Kidney (tissue), 14 donors: ENCODE results near the gene METTL5. TPM values are rescaled to one million over a fixed set of nuclear protein-coding genes. Genes with fewer than 3 reads are reported as not detected.
"Not testable (repeated sequence)": the region's sequence is repeated elsewhere in the genome, so short reads cannot be mapped to it uniquely, and the experiment has no call there.

ENCODE experiments used
- DNase-seq, 5 donors: peaks; one replicate each; pipeline ENCODE4 v3.0.0-alpha.2; 2013 to 2020
- FAIRE-seq: peaks from 2 replicates; lab custom pipeline; 2012; peaks lifted over from hg19 to GRCh38; lab: Jason Lieb, UNC
- H3K27ac ChIP-seq, 2 donors: one replicate each; pipeline ENCODE4 v1.7.0; 2013; ENCODE audit warnings: low read depth in 2 of 2, low read length in 2 of 2, inconsistent platforms in 1 of 2
- H3K27me3 ChIP-seq: one replicate; pipeline ENCODE4 v1.7.1; 2013; ENCODE audit warnings: low read length, inconsistent platforms; ENCODE audit not compliant: control insufficient read depth, insufficient read depth
- H3K36me3 ChIP-seq, 3 donors: one replicate each; pipeline versions ENCODE4 v1.7.0 to v1.7.1; 2013; ENCODE audit warnings: low read length in 3 of 3, control low read depth in 1 of 3, inconsistent platforms in 1 of 3; ENCODE audit not compliant: insufficient read depth in 3 of 3, control insufficient read depth in 2 of 3
- H3K4me1 ChIP-seq, 3 donors: one replicate each; pipeline versions ENCODE4 v1.7.0 to v1.7.1; 2013; ENCODE audit warnings: low read length in 3 of 3, inconsistent platforms in 1 of 3, low read depth in 1 of 3; ENCODE audit not compliant: control insufficient read depth in 2 of 3, insufficient read depth in 2 of 3
- H3K4me3 ChIP-seq, 3 donors: one replicate each; pipeline versions ENCODE4 v1.7.0 to v1.8.1; 2013; ENCODE audit warnings: low read length in 3 of 3, control low read depth in 1 of 3, inconsistent platforms in 1 of 3
- H3K9ac ChIP-seq, 3 donors: one replicate each; pipeline versions ENCODE4 v1.7.0 to v1.7.1; 2013; ENCODE audit warnings: low read length in 3 of 3, control low read depth in 1 of 3, inconsistent platforms in 1 of 3
- H3K9me3 ChIP-seq, 3 donors: one replicate each; pipeline versions ENCODE4 v1.7.0 to v1.7.1; 2013; ENCODE audit warnings: low read length in 3 of 3, control low read depth in 1 of 3, inconsistent platforms in 1 of 3; ENCODE audit not compliant: control insufficient read depth in 2 of 3, insufficient read depth in 1 of 3
- CTCF ChIP-seq: IDR thresholded peaks from 3 replicates; pipeline ENCODE4 v1.5.1; 2012; ENCODE audit warnings: mild to moderate bottlenecking, moderate library complexity, borderline replicate concordance; ENCODE audit not compliant: insufficient read depth; ENCODE audit errors: extremely low read depth
- intact Hi-C: fragments of 100-400 bp; cut with DNase I; formaldehyde crosslinking; loops from one replicate; pipeline ENCODE4 v1.11.1; 2022
- polyA plus RNA-seq: library from polyadenylated mRNA; stranded (reverse); fragments of 350-450 nt; fragmentation: Illumina TruSeq; extraction: RNeasy Lipid Tissue Mini Kit (QIAGEN cat#74804); gene quantifications from one replicate; pipeline ENCODE4 v1.2.3, GENCODE V29; 2014; ENCODE audit warnings: low read depth, low replicate concordance; ENCODE audit not compliant: insufficient read depth
- total RNA-seq: library from RNA; stranded (reverse); fragmentation: NEBNext Ultra II Directional; extraction: Animal tissue kit (Norgen Biotek cat#: 25700); gene quantifications from one replicate; pipeline ENCODE4 v1.2.1, GENCODE V29; 2021
- donor health status: control.
- donor health status: control.
- donor health status: control.
- donor health status: control.
- donor health status: control.
- donor health status: DM: yes; HTN: yes; CAD: no.
- donor health status: Normal renal cell carcinoma (clear cell type).

The METTL5 gene
- total and polyA plus RNA-seq, 2 donors from 2014 or later: 43.9 to 68.8 TPM

GRCh38 chr2:169853041-169853668, 28.4 kb upstream of the METTL5 start:
- no peak for TF ChIP-seq CTCF
- DNase-seq: no peak
- no peak for FAIRE-seq
- Histone ChIP-seq H3K9ac (no peak overlapping the region), H3K36me3 (no peaks in the 10 kb centered on the region), H3K4me1 (no peaks in the 10 kb centered on the region), H3K9me3 (no peaks in the 10 kb centered on the region), H3K27ac (no peak overlapping the region), H3K27me3 (no peaks in the 10 kb centered on the region), H3K4me3 (no peak overlapping the region)
- intact Hi-C loops: no loop called here

- H3K27me3 ChIP-seq: no peaks in the 10 kb centered on the region
- no peak for TF ChIP-seq CTCF
- intact Hi-C loops: no loop called here
- H3K9ac ChIP-seq: no peak overlapping the region
- no peaks in the 10 kb centered on the region for H3K4me1 ChIP-seq
- no peak for FAIRE-seq
- H3K36me3 ChIP-seq: no peaks in the 10 kb centered on the region
- DNase-seq: no peak
- no peaks in the 10 kb centered on the region for H3K9me3 ChIP-seq
- H3K27ac ChIP-seq: no peak overlapping the region
- no peak overlapping the region for H3K4me3 ChIP-seq
Measured at GRCh38 chr2:169849710-169850109, 25.0 kb upstream of the METTL5 start.

- FAIRE-seq, H3K27me3 ChIP-seq, H3K9me3 ChIP-seq, DNase-seq, H3K9ac ChIP-seq, H3K4me3 ChIP-seq, H3K27ac ChIP-seq, H3K4me1 ChIP-seq, intact Hi-C loops, H3K36me3 ChIP-seq: not testable (repeated sequence)
Measured at GRCh38 chr2:169848959-169849693, 24.4 kb upstream of the METTL5 start.

GRCh38 chr2:169845016-169845415, 20.3 kb upstream of the METTL5 start:
- TF ChIP-seq CTCF: no peak
- Histone ChIP-seq H3K27me3 (no peaks in the 10 kb centered on the region), H3K4me1 (peaks cover 0 to under 1% (median 0%) of the 10 kb centered on the region in 3 donors), H3K9ac (no peak overlapping the region), H3K4me3 (no peak overlapping the region), H3K9me3 (no peaks in the 10 kb centered on the region), H3K27ac (no peak overlapping the region), H3K36me3 (peaks cover 0 to 3% (median 0%) of the 10 kb centered on the region in 3 donors)
- intact Hi-C loops: no loop called here
- FAIRE-seq (no peak), DNase-seq (no peak)

- H3K27me3 ChIP-seq, H3K27ac ChIP-seq, H3K36me3 ChIP-seq, H3K4me3 ChIP-seq, H3K9ac ChIP-seq, intact Hi-C loops, H3K9me3 ChIP-seq, FAIRE-seq, DNase-seq: not testable (repeated sequence)
- H3K4me1 ChIP-seq: peaks cover 0 to 13% (median 6%) of the 10 kb centered on the region in 3 donors
Measured at GRCh38 chr2:169841625-169842024, 16.9 kb upstream of the METTL5 start.
